ENCODE results near the gene CNKSR2. TPM values are rescaled to one million over a fixed set of nuclear protein-coding genes. Genes with fewer than 3 reads are reported as not detected.

The CNKSR2 gene
- total RNA-seq, 1 experiment from 2014 or later = not detected

GRCh38 chrX:21674430-21675186 is 300.4 kb downstream of the CNKSR2 start:
- peak; percentile 22 for DNase-seq (ENCODE audit: low spot score)

GRCh38 chrX:21675931-21676330 is 301.7 kb downstream of the CNKSR2 start:
- DNase-seq (ENCODE audit: low spot score) = no peak

GRCh38 chrX:21678048-21678612 is 303.9 kb downstream of the CNKSR2 start:
- DNase-seq (ENCODE audit: low spot score) = no peak

- no peak for DNase-seq (ENCODE audit: low spot score)
These were observed 309.7 kb downstream of the CNKSR2 start for GRCh38 chrX:21683941-21684340.

- DNase-seq (ENCODE audit: low spot score) = no peak
These were observed 317.3 kb downstream of the CNKSR2 start for GRCh38 chrX:21691512-21692018.

GRCh38 chrX:21698272-21698671 is 324.1 kb downstream of the CNKSR2 start:
- no peak for DNase-seq (ENCODE audit: low spot score)

- no peak for DNase-seq (ENCODE audit: low spot score)
These were observed 324.9 kb downstream of the CNKSR2 start for GRCh38 chrX:21699136-21699535.

- DNase-seq (ENCODE audit: low spot score) = no peak
These were observed 326.1 kb downstream of the CNKSR2 start for GRCh38 chrX:21700275-21700674.

- no peak for DNase-seq (ENCODE audit: low spot score)
These were observed 326.7 kb downstream of the CNKSR2 start for GRCh38 chrX:21700967-21701366.

GRCh38 chrX:21702725-21703124 is 328.5 kb downstream of the CNKSR2 start:
- no peak for DNase-seq (ENCODE audit: low spot score)
